HG02623 (cell line): Measurements from ENCODE around the gene LTA.
A peak's percentile ranks its signal among the peaks of the same experiment; 100 is the strongest.
"Not testable (repeated sequence)": the region's sequence is repeated elsewhere in the genome, so short reads cannot be mapped to it uniquely, and the experiment has no call there.

Experiments used
- ATAC-seq: cut with Tn5 transposase; IDR thresholded peaks from one replicate; pipeline ENCODE4 v1.9.1; 2021; ENCODE audit warnings: moderate library complexity; ENCODE audit not compliant: unreplicated experiment

LTA gene

DNA sequence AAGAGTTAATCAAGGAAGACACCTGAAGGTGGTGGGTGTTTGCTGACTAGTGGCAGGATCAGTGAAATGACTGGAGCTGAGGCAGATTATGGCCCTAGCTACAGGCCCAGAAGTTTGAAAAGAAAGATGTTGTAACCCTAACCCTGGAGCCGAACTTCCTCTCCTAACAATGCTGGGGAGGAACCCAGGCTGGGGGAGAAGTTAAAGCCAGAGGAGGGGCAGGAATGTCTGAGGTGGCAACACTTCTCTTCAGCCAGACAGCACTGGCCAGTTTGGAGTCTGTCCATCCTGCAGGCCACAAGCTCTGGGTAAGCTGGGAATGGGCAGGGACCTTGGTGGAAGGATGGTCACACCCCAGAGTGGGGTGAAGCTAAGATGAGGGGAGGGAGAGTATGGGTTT lies 13.9 kb downstream of the LTA start, which contains the start of gene LST1:
LST1 (plus strand) TSS at position 270 of the 400 bp plus-strand sequence. CDS start 1,023 bp downstream, outside the sequence.
- ATAC-seq, result no peak

DNA sequence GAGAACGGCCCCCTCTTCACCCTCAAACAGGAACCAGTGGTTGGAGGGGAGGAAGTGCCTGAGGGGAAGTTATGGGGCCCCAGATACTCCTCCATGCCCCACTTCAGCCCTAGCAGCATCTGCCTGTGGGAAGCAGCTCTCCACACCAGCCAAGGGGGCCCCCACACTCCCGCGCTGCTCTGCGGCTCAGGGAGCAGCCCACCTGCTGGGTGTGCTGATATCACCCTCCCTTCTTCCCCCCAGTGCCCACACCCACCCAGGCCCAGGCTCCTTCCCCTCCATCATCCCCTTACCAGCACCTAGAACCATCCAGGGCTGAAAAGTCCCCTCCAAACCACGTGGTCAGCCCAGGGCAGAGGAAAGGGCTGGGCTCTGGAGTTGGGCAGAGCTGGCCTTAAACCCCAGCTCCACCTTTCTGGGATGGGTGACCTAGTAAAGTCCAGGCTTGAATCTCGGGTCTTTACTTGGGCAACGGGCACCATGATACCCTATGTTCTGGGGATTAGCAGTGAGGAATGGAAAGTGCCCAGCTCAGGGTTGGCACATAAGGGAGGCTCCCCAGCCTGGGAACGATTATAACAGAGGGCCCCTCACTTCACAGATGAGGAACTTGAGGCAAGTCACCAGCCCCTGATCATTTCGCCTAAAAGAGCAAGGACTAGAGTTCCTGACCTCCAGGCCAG lies 14.7 kb downstream of the LTA start:
- ATAC-seq, result no peak

DNA sequence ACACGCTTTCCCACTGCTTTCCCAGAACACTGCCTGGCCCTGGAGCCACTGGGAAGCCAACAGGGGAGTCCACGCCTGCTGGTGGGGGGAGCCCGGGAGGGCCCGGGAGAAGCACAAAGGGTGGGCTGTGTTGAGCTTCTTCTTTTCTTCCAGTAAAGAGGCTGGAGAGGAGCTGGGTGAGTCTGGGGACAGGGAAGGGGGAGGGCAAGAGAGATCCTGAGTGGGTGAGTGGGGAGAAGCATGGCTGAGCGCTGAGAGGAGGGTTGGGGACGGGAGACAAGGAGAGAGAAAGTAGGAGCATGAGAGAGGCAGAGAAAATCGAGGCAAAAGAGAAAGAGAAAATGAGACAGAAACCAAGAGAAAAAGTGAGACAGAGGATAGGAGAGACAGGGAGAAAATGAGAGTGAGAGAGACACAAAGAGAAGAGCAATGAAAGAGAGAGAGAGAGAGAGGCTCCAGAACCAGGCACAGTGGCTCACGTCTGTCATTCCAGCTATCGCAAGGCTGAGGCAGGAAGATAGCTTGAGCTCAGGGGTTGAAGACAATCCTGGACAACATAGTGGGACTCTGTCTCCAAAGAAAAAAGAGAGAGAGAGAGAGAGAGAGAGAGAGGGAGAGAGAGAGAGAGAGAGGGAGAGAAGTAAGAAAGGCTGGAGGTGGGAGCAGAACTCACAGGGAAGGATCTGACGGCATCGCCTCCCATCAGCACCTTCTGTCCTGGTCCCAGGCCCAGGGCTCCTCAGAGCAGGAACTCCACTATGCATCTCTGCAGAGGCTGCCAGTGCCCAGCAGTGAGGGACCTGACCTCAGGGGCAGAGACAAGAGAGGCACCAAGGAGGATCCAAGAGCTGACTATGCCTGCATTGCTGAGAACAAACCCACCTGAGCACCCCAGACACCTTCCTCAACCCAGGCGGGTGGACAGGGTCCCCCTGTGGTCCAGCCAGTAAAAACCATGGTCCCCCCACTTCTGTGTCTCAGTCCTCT lies 16.0 kb downstream of the LTA start:
- no peak for ATAC-seq

DNA sequence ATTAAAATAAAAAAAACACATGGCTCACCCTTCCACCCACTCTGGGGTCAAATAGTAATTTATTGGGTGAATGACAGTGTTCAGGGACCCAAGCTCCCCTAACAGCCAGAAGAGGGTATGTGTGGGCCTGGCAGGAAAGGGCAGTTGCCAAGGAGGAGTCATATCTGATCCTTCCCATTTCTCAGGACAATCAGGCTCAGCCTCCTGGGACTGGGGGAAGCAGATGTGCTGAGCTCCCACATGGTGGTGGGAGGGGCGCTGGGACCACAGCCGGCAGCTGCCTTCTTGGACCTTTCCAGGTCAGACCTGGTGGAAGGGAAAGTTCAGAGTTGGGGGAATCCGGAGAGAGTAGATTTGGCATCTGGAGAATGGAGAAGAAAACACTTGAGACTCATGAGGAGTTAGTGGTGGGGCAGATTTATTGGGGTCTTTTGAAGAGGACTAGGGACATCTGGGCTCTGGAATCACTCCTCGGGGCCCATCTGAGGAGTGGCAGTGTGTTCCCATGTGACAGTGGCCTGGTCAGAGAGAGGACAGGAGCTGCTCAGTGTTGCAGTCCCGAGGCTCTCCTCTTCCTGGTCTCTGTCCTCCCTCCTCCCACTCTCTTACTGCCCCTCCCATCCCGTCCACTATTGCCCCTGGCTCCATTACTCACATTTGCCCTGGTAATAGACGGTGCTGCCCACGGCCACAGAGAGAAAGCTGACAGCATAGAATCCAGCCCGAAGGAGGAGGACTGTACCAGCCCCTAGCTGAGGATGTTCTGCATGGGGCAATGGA lies 17.0 kb downstream of the LTA start:
- ATAC-seq, result no peak

DNA sequence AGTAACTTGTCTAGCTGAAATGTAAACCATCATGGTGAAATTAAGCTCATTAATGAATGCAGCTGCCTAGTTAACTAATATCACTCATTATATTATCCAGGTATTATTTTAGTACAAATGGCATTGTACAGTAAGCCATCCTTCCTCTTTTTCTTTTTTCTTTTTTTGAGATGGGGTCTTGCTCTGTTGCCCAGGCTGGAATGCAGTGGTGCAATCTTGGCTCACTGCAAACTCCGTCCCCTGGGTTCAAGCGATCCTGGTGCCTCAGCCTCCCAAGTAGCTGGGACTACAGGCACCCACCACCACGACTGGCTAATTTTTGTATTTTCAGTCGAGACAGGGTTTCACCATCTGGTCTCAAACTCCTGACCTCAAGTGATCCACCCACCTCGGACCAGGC lies 18.6 kb downstream of the LTA start:
- not testable (repeated sequence) for ATAC-seq

DNA sequence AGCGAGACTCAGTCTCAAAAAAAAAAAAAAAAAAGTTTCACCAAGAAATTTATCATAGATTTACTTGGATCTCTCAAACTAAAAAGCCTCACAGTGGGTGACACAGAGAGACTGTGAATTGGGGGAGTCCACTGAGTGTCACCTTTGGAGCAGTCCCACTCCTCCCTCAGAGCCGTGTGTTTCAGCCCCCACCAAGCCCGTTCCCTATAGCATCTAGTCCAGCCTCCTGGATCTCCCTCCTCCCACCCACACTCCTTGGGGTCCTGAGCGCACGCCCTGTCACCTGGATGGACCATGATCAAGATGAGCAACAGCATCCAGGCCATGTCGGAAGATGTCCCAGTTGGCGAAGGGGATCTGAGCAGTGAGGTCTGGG lies 20.3 kb downstream of the LTA start:
- ATAC-seq, result no peak

DNA sequence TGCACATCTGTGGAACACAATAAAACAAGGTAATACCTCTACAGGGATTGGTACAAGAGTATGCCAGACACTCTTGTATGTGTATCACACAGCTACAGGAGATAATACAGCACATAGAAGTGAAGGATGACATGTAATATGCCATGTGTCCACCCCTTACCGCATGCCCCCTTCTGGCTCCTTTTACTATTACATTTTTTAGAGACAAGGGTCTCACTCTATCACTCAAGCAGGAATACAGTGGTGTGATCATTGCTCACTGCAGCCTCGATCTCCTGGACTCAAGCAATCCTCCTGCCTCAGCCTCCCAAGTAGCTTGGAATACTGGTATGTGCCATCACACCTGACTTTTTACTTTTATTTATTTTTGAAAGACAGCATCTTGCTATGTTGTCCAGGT lies 24.9 kb downstream of the LTA start:
- ATAC-seq, result no peak

DNA sequence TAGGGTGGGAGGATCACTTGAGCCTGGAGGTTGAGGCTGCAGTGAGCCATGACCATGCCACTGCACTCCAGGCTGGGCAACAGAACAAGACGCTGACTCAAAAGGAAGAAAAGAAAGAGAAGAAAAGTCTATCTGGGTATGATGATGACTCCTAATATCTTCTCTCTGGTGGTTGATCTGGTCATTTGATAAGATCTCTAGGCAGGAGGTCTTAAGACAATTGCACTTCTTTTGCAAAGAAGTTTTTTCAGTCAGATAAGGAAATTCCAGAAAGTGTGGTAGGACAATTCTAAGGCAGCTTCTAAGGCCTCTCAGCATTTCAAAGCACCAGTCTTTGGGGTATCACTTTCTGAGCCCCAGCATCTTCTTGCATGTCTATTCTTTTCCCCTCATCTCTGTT lies 35.2 kb downstream of the LTA start:
- ATAC-seq, result no peak

DNA sequence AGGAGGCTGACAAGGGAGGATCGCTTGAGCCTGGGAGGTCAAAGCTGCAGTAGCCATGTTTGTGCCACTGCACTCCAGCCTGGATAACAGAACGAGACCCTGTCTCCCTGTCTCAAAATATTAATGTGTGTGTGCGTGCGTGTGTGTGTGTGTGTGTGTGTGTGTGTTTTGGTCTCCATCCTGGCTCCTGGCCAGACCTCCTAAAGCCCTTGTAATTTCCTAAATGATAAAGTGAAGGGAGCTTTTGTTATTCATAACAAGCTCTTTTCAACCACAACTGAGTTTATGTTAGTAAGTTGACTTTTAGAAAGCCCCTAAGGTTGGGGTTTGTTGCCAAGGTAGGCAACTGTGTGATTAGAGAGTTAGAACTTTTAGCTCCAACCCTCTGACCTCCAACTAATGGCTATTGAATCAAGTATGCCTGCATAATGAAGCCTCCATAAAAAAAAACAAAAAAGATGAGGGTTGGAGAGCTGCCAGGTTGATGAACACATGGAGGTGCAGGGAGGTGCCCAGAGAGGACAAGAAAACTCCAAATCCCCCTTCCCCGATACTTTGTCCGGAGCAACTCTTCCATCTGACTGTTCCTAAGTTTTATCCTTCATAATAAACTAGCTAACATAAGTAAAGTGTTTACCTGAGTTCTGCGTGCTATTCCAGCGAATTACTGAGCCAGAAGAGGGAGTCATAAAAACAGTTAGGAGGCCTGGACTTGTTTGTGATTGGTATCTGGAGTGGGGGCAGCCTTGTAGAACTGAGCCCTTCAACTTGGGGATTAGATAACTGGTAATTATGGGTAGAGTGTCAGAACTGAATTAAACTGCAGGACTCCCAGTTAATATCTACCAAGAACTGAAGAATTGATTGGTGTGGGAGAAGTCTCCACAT lies 37.7 kb downstream of the LTA start:
- ATAC-seq, result no peak

DNA sequence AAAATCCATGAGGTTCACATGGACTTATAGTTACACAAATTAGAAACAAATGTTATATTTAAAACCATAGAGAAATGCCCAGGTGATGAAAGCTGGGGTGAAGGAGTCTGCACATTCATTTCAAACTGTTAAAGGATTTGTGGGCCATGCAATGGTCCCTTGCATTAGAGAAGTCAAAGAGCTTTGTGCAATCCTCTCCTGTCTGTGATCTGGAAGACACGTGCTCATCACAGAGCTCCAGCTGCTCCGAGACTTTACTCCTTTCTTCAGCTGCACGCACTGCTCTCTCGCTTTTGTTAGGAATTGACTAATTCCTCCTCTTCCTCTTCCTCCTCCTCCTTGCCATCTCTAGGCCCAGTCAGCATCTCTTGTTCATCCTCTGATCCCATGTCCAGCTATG lies 38.9 kb downstream of the LTA start:
- ATAC-seq, result no peak

DNA sequence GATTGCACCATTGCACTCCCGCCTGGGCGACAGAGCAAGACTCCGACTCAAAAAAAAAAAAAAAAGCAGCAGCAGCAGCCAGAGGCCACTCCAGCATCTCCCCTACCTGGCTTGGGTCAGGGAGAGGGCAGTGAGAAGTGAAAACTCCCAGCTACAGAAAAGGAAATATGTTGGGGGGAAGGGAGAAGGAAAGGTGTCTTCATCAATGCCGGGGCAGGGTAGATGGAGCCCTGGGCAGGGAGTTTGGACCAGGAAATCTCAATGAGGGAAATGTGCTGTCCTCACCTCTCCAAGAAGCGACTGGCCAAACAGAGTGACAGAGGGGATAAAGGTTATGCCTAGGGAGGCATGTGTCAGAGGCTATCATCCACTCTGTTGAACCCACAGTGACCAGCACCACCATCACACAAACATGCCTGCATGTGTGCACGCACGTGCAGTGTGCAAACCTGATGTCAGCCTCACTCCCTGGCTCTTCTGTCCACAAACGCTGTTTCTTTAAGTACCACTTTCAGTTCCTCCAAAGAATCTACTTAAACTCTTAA lies 42.1 kb downstream of the LTA start:
- ATAC-seq, result no peak

DNA sequence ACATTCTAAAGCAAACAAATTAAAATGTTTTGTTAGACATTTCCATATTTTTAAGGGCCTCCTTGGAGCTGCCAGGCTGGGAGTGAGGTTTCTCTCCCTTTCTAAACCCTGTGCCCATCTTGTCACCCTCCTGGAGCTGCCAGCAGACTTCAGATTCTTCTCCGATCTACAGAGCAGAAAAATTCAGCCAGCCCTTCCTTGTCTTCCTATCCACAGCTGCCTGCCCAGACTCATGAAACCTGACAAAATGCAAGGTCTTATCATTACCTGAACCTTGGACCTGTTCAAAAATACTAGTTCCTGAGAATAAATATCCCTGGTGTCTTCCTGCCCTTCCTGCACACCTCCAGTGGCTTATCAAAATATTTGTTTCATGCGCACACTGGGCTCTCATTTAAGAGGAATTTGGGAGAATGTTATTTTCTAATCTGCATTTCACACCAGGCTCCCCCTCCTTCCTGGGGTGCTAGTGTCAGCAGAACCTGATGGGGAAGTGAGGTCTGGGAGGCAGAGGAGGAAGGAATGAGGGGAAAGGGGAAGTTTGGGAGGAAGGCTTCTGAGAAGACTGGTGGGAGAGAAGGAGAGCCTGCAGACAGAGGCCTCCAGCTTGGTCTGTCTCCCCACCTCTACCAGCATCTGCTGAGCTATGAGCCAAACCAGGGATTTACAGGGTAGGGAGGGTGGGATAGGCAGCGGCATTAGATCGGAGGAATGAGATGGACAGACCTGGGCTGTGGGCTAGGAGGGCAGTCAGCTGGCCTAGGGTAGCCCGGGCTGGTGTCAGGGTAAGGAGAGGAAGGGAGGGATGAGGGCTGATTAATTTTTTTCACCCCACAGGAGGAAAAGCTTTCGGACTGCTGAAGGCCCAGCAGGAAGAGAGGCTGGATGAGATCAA lies 42.8 kb downstream of the LTA start, which contains the start of gene AIF1:
AIF1 (plus strand) TSS at position 551 of the 895 bp plus-strand sequence; CDS start at position 647, 96 bp downstream.
- no peak for ATAC-seq

DNA sequence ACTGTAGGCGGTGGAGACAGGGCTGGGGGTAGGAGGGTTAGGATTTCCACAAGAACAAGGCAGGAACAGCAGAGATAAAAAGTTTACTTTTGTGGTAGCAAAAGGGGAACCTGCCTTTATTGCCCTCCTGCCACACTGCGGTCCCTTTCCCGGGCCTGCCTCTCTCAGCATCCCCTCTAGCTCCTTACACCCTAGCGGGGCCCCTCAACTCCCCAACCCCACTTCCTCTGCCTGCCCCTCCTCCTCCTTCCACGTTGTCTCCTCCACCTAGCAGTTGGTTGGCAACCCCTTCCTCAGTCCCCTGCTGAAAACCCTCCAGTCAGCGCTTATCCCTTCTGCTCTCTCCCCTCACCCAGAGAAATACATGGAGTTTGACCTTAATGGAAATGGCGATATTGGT lies 43.7 kb downstream of the LTA start:
- no peak for ATAC-seq

DNA sequence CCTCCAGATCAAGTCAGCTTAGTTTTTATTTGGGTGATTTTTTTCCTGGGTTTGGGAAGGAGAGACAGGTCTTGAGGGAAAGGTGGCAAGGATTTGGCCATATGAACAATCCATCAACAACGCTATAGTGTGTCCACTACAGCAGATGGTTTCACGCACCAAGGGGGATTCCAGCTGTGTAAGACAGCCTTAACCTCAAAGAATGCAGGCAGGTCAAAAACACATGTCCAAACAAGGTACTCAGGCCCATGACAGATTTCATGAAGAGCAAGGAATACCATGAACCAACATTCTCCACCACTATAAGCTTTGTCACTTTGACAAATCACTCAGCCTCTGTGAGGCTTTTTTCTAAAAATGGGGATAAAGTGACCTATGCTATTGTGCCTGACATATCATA lies 44.9 kb downstream of the LTA start:
- ATAC-seq, result no peak

DNA sequence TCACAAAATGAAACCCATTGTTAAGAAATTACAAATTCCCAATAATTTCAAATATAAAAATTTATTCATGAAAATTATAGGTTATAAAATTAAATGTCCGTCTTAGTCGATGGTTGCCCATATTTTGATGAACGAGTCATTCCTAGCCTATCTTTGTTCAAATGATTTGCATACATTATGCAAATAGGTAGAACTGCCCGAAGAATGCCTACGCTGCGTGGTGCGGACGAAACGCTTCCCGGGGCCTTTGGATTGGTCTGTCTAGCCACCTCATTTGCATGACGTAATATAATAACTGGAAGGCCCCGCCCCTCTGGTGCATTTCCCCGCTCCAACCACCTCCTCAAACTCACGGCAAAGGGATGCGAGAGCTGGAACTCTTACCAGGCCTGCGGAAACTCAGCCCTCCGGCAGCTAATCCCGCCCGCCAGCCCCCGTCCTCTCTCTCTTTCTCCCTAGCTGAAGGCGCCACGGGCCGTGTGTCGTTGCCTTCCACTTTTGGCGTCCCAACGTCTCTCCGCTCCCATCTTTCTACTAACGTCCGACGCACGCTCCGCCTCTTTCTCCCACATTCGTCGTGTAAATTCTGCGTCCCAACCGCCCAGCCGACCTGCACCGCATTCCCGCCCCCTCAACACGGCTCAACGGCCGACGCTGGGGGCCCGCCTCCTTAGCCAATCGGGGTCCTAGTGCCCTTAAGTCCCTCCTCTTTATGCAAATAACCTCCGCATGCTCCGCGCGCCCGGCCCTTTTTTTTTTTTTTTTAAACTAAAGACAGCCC lies 47.9 kb downstream of the LTA start:
- peak; percentile 83 for ATAC-seq

DNA sequence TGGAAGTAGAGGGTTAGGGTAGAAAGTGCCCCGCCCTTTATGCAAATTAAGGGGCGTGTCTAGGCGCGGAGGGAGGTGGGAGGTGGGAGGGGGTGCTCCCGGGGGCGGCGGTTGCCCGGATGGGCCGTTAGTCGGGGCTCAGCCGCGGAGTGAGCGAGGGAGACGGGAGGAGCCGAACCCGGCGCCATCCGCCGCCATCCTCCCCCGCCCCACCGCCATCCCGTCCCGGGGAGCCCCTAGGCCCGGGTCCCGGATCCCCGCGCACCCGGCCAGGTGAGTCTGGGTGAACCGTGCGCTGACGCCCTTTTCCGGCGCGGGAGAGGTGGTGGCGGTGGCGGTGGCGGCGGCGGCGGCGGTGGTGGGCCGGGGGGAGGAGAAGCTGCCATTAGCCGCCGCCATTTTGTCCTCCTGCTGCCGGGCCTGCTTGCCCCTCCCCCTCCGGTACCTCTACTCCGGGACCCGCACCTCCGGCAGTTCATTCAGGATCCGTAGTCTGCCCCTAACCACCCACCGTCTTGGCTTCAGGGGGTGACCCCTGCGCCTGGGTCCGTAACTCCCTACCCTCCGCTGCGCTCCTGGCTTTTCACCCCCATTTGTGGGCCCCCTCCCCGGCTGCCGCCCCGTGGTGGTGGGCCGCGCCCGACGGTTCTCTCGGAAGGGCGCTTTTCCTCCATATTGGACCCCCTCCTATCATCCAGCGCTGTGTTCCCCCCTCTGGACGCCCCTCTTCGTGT lies 48.7 kb downstream of the LTA start, which contains the start of gene PRRC2A:
PRRC2A (plus strand) TSS at position 130 of the 734 bp plus-strand sequence. CDS start 2,075 bp downstream, outside the sequence.
- peak; percentile 40 for ATAC-seq

DNA sequence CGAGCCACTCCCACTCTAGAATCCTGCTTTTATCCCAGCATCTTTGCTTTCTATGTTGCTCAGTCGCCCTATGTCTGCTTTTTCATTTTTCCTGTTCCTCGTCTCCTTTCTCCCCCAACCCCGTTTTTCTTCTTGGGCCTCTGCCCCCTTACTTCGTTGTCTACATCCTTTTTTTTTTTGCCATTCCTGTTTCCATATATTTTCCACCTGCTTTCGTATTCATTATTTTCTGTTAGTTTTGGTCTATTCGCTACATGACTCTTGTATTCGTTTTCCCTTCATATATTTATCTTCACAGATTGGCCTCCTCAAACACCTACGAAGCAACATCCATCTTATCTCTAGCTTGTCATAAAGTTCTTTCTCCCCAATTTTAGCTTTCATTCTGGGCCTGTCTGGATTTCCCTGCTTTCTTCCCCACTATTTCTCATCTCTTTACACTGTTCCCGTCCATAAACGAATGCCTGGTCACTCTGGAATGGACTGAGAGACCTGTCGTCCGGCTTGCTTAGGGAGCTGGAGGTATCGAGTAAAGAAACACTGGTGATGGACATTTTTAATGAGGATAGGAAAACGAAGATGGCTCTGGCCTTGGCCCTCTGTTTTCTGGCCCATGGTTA lies 49.3 kb downstream of the LTA start:
- ATAC-seq, result no peak
